ENCODE data around the gene FAM118B.

FAM118B gene

GRCh38 chr11:126176853-126177470, 34.6 kb upstream of the FAM118B start:
- H3K4me3 ChIP-seq (ENCODE audit: low read length): no peak overlapping the region
- TF ChIP-seq ZNF274 (IDR thresholded peaks at IDR 0.05; ENCODE audit: low read depth, low read length): no peak

DNA sequence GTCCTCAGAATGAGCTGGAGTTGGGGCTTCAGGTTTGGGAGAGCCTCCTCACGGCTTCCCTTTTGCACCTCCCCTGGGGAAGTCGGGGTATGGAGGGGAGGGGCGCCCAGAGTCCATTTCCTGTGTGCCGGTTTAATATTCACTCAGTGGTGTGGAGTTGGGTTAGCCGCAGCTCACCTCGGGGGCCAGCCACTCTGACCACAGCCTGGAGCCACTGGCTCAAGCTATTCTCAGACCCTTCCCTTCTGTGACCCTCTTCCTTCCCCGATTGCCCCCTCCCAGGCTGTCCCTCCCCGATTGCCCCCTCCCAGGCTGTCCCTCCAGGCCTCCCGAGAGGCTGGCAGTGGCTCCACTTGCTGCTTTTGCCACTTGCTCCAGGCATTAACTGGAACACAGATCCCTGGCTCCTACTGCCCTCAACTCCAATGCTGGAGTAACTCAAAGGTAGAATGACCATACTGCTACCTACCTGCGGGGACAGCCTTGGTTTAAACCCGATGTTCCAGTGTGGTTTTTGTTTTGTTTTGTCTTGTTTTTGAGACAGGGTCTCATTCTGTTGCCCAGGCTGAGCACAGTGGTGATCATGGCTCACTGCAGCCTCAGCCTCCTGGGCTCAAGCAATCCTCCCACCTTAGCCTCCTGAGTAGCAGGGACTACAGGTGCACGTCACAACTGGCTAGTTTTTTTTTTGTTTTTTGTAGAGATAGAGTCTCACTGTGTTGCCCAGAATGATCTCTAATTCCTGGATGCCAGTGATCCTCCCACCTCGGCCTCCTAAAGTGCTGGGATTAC, 29.4 kb upstream of the FAM118B start:
- no peak for TF ChIP-seq ZNF274 (IDR thresholded peaks at IDR 0.05; ENCODE audit: low read depth, low read length)
- no peak overlapping the region for H3K4me3 ChIP-seq (ENCODE audit: low read length)

GRCh38 chr11:126182787-126183445, 28.7 kb upstream of the FAM118B start:
- TF ChIP-seq ZNF274 (IDR thresholded peaks at IDR 0.05; ENCODE audit: low read depth, low read length): no peak
- H3K4me3 ChIP-seq (ENCODE audit: low read length): no peak overlapping the region

- TF ChIP-seq ZNF274 (IDR thresholded peaks at IDR 0.05; ENCODE audit: low read depth, low read length): no peak
- H3K4me3 ChIP-seq (ENCODE audit: low read length): no peak overlapping the region
Measured at GRCh38 chr11:126185259-126186024, 26.1 kb upstream of the FAM118B start.

DNA sequence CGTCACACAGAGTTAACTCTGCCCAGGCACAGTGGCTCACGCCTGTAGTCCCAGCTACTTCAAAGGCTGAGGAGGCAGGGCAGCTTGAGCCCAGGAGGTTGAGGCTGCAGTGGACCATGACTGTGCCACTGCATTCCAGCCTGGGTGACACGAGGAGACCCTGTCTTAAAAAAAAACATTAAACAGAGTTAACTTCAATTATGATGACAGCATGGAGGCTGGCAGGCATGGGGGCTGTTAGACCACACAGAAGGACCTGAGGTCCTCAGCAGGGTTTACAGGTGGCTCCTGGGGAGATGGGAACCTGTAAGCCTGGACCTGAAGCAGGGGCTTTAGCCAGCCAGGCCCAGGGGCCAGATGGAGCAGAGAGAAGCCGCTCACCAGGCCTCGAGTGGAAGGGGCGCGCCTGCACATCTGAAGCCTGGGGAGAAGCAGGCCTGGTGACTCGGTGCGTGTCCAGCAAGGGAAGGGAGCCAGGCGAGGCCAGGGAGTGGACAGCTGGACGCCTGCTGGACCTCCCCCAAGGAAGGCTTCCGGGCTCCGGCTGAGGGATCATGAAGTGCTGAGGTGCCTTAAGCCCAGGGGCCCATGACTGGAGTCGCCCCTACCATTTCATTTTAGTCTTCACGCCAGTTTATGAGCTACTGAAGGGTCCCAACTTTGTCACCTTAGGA, 25.4 kb upstream of the FAM118B start:
- no peak overlapping the region for H3K4me3 ChIP-seq (ENCODE audit: low read length)
- no peak for TF ChIP-seq ZNF274 (IDR thresholded peaks at IDR 0.05; ENCODE audit: low read depth, low read length)

- H3K4me3 ChIP-seq (ENCODE audit: low read length): no peak overlapping the region
- TF ChIP-seq ZNF274 (IDR thresholded peaks at IDR 0.05; ENCODE audit: low read depth, low read length): no peak
Measured at GRCh38 chr11:126186708-126187529, 24.7 kb upstream of the FAM118B start.

DNA sequence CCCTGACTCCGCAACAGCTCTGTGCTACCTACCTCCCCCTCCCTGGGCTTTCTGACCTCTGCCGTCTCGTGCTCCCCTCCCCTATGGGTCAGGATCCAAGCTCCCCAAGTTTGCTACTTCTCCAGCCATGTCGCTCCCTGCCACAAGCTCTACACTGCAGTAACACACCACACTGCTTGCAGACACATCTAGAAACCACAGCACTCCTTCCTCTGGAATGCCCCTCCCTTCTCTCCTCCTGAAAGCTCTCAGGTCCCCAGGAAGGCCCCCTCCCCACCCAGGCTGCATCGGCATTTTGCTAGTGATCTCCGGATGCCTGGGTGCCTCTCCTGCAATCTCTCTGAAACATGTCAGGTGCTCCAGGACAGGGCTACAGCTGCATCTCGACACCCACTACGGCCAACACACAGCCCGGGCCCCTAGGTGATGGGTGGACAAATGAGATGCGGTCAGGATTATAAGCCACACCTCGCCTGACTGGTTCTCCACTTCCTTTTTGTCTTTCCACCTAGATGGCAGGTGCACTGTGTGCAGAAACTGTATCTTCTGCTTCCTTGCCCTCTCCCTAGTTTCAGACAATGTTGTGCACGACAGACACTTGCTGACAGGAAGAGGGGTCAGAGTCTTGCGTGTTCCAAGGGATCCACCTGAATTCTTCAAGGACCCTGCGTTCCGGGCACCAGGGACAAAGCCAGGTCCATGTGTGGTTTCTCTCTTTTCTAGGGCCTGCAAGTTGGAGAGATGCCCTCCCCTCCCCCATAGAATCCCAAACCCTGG, 23.1 kb upstream of the FAM118B start:
- TF ChIP-seq ZNF274 (IDR thresholded peaks at IDR 0.05; ENCODE audit: low read depth, low read length): no peak
- no peak overlapping the region for H3K4me3 ChIP-seq (ENCODE audit: low read length)

DNA sequence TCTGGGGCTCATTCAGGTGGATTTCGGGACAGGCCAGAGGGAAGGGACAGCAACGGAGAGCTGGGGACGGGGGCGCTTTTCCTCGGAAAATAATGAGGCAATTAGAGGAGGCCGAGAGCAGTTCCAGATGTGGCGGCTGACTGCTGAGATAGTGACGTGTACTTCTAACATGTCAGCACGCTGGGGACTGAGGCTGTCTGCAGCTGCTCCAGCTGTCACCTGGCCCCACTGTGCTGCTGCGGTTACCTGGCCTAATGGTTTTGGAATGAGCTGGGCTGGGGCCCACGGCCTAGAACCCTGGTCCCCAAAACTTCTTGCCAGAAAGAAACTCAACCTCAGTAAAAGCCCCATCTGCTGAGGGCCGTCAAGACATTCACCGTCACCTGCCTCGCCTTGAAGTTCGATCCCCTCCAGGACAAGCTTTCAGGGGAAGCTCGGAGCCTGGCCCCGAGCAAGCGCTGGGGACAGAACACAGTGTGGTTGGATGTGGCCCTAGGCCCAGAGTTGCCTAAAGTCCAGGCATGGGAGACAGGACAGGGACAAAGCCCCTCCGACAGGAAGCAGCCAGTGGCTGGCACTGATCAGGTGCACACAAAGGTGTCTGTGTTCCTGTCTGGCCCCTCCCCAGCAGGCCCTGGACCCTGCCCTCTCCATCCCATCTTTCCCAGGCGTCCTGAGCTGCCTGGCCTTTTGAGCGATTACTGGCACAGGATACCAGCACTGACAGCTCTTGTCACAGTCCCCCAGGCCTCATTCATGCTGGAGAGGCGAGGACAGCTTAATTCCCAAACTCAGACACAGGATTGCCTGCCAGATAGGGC, 22.3 kb upstream of the FAM118B start:
- no peak overlapping the region for H3K4me3 ChIP-seq (ENCODE audit: low read length)

DNA sequence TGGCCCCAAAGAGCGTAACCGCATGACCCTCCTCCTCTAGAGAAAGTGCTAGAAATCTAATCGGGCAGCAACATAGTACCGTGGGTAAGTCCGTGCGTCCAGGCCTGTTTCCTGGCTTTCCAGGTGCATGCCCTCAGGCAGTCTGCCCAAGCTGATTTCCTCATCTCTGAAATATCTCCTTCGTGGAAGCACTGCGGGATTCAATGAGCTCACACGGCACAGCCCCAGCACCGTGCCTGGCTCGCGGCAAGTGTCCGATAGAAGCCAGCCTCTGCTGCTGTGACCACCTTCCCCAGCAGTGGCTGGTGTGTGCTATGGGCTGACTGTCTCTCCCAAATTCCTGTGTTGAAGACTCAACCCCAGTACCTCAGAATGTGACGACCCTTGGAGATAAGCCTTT, 20.8 kb upstream of the FAM118B start:
- TF ChIP-seq ZNF274 (IDR thresholded peaks at IDR 0.05; ENCODE audit: low read depth, low read length): no peak
- H3K4me3 ChIP-seq (ENCODE audit: low read length): no peak overlapping the region

More for the DNA sequence above, 22.3 kb upstream of the FAM118B start:
- TF ChIP-seq ZNF274 (IDR thresholded peaks at IDR 0.05; ENCODE audit: low read depth, low read length): no peak

DNA sequence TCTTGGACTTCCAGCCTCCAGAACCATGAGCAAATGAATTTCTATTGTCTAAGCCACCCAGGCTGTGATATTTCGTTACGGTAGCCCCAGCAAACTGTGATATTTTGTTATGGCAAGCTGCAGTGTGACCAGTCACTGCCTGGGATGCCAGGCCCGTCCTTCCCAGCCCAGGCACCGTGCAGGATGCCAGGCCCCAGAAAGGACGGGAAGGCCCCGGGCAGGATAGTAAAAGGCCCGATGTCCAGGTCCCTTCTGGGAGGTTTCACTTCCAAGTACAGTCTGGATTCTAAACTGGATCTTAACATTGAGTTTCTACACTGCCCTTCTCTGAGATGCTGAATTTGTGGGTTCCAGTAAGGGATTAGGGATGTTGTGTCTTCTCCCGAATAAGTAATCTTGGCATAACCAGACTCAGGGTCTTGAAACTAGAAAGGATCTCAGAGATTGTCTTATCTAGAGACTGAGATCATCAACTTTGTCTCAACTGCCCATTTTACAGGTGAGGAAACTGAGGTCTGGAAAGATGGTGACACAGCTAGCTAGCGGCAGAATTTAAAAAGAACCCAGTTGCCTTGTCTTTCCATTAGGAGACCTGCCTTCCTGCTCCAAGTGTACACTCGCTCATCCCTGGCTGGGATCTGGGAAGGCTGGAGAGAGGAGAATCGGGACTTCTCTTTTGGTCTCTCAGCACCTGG, 20.1 kb upstream of the FAM118B start:
- TF ChIP-seq ZNF274 (IDR thresholded peaks at IDR 0.05; ENCODE audit: low read depth, low read length): no peak
- no peak overlapping the region for H3K4me3 ChIP-seq (ENCODE audit: low read length)

DNA sequence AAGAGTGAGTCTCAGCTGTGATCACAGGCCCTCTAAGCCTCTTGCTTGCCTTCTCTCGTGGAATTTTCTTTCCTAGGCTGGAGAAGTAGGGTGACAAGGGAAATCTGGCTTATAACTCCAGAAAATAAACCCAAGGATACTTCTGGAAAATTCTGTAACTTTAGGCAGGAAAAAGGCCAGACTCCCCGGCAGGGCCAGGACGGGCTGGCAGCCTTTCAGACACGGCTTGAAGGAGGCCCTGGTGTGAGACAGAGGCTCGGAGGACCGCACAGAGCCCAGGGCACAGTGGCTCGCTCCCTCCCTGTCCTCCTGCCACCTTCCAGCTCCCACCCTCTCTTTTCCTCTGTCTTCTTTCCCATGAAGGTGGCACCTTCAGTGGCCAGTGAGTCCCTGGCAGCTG, 19.2 kb upstream of the FAM118B start:
- no peak for TF ChIP-seq ZNF274 (IDR thresholded peaks at IDR 0.05; ENCODE audit: low read depth, low read length)

More for the DNA sequence above, 19.2 kb upstream of the FAM118B start:
- no peak overlapping the region for H3K4me3 ChIP-seq (ENCODE audit: low read length)

Data from GM08714 (cell line).